ENCODE data around the gene PLN. TPM values are rescaled to one million over a fixed set of nuclear protein-coding genes. Genes with fewer than 3 reads are reported as not detected.

PLN gene
- total RNA-seq, 1 experiment from 2014 or later: not detected

- ChIA-PET CTCF (no interaction called here), POLR2A (no interaction called here)
- no peak for DNase-seq
- no TSS peak for BruUV-seq (replicated peaks)
- no peaks in the 10 kb centered on the region for H3K27me3 ChIP-seq (replicated peaks; ENCODE audit: control insufficient read depth, insufficient read depth, low read length)
- Mint-ChIP-seq H3K27ac (ENCODE audit: unreplicated experiment) (no peak overlapping the region), H3K4me3 (ENCODE audit: unreplicated experiment) (no peak overlapping the region), H3K9me3 (ENCODE audit: unreplicated experiment) (no peaks in the 10 kb centered on the region), H3K27me3 (ENCODE audit: insufficient read depth, unreplicated experiment) (peaks cover 2% of the 10 kb centered on the region), H3K4me1 (ENCODE audit: low read depth, unreplicated experiment) (no peaks in the 10 kb centered on the region), H3K36me3 (ENCODE audit: insufficient read depth, unreplicated experiment) (no peaks in the 10 kb centered on the region)
- H3K36me3 ChIP-seq (ENCODE audit: control insufficient read depth, insufficient read depth, low read length): no peaks in the 10 kb centered on the region
- H3K4me1 ChIP-seq: no peaks in the 10 kb centered on the region
- intact Hi-C loops (cut with micrococcal nuclease; ENCODE audit: unreplicated experiment): no loop called here
- H3K9me3 ChIP-seq: no peaks in the 10 kb centered on the region
- H3K4me3 ChIP-seq (ENCODE audit: low read depth, low read length): no peak overlapping the region
- TF ChIP-seq, protein P1, sequence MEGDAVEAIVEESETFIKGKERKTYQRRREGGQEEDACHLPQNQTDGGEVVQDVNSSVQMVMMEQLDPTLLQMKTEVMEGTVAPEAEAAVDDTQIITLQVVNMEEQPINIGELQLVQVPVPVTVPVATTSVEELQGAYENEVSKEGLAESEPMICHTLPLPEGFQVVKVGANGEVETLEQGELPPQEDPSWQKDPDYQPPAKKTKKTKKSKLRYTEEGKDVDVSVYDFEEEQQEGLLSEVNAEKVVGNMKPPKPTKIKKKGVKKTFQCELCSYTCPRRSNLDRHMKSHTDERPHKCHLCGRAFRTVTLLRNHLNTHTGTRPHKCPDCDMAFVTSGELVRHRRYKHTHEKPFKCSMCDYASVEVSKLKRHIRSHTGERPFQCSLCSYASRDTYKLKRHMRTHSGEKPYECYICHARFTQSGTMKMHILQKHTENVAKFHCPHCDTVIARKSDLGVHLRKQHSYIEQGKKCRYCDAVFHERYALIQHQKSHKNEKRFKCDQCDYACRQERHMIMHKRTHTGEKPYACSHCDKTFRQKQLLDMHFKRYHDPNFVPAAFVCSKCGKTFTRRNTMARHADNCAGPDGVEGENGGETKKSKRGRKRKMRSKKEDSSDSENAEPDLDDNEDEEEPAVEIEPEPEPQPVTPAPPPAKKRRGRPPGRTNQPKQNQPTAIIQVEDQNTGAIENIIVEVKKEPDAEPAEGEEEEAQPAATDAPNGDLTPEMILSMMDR (IDR thresholded peaks at IDR 0.05; ENCODE audit: insufficient read depth in 1 of 2, low read depth in 1 of 2, low read length in 1 of 2, severe bottlenecking in 1 of 2, unreplicated experiment in 1 of 2): no peak
Measured at GRCh38 chr6:118525913-118526780, 21.9 kb upstream of the PLN start.

- Histone ChIP-seq H3K36me3 (ENCODE audit: control insufficient read depth, insufficient read depth, low read length) (no peaks in the 10 kb centered on the region), H3K9me3 (no peaks in the 10 kb centered on the region), H3K27me3 (replicated peaks; ENCODE audit: control insufficient read depth, insufficient read depth, low read length) (no peaks in the 10 kb centered on the region), H3K4me1 (no peaks in the 10 kb centered on the region), H3K4me3 (ENCODE audit: low read depth, low read length) (no peak overlapping the region)
- CTCF ChIA-PET: no interaction called here
- H3K9me3 Mint-ChIP-seq (ENCODE audit: unreplicated experiment): no peaks in the 10 kb centered on the region
- DNase-seq: no peak
- intact Hi-C loops (cut with micrococcal nuclease; ENCODE audit: unreplicated experiment): no loop called here
- H3K4me1 Mint-ChIP-seq (ENCODE audit: low read depth, unreplicated experiment): no peaks in the 10 kb centered on the region
- TF ChIP-seq, protein P1 (IDR thresholded peaks at IDR 0.05; ENCODE audit: insufficient read depth in 1 of 2, low read depth in 1 of 2, low read length in 1 of 2, severe bottlenecking in 1 of 2, unreplicated experiment in 1 of 2): no peak
- no peaks in the 10 kb centered on the region for H3K27me3 Mint-ChIP-seq (ENCODE audit: insufficient read depth, unreplicated experiment)
- BruUV-seq (replicated peaks): no TSS peak
- POLR2A ChIA-PET: no interaction called here
- H3K4me3 Mint-ChIP-seq (ENCODE audit: unreplicated experiment): no peak overlapping the region
- H3K27ac Mint-ChIP-seq (ENCODE audit: unreplicated experiment): no peak overlapping the region
- H3K36me3 Mint-ChIP-seq (ENCODE audit: insufficient read depth, unreplicated experiment): no peaks in the 10 kb centered on the region
Measured at GRCh38 chr6:118528129-118528528, 20.0 kb upstream of the PLN start.

DNA sequence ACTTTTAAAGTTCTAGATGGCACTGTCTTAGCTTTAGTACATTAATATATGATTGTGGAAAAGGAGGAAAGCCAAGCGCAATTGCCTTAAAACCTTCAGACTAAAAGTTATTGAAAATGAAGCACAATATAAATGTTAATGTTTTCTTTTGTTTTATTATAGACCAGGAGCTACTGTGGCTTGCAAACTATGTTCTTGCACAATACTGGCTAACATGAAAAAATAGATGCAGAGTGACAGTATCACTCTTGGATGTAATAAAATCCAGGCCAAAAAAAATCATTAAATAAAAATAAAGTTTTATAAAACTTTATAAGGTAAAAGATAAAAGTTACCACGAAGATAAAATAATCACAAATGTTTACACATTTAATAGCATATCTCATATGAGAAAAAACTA lies 18.3 kb upstream of the PLN start:
- H3K9me3 Mint-ChIP-seq (ENCODE audit: unreplicated experiment): no peaks in the 10 kb centered on the region
- ChIA-PET CTCF (no interaction called here), POLR2A (no interaction called here)

More for the DNA sequence above, 18.3 kb upstream of the PLN start:
- Histone ChIP-seq H3K27me3 (replicated peaks; ENCODE audit: control insufficient read depth, insufficient read depth, low read length) (no peaks in the 10 kb centered on the region), H3K4me1 (no peaks in the 10 kb centered on the region), H3K36me3 (ENCODE audit: control insufficient read depth, insufficient read depth, low read length) (no peaks in the 10 kb centered on the region), H3K4me3 (ENCODE audit: low read depth, low read length) (no peak overlapping the region), H3K9me3 (no peaks in the 10 kb centered on the region)
- Mint-ChIP-seq H3K27ac (ENCODE audit: unreplicated experiment) (no peak overlapping the region), H3K4me1 (ENCODE audit: low read depth, unreplicated experiment) (no peaks in the 10 kb centered on the region), H3K27me3 (ENCODE audit: insufficient read depth, unreplicated experiment) (no peaks in the 10 kb centered on the region), H3K4me3 (ENCODE audit: unreplicated experiment) (no peak overlapping the region), H3K36me3 (ENCODE audit: insufficient read depth, unreplicated experiment) (no peaks in the 10 kb centered on the region)
- TF ChIP-seq, protein P1 (IDR thresholded peaks at IDR 0.05; ENCODE audit: insufficient read depth in 1 of 2, low read depth in 1 of 2, low read length in 1 of 2, severe bottlenecking in 1 of 2, unreplicated experiment in 1 of 2): no peak
- no TSS peak for BruUV-seq (replicated peaks)
- intact Hi-C loops (cut with micrococcal nuclease; ENCODE audit: unreplicated experiment): no loop called here
- no peak for DNase-seq

All from Caco-2 (cell line).